Measurements from ENCODE around the gene FAM131C.

FAM131C gene

DNA sequence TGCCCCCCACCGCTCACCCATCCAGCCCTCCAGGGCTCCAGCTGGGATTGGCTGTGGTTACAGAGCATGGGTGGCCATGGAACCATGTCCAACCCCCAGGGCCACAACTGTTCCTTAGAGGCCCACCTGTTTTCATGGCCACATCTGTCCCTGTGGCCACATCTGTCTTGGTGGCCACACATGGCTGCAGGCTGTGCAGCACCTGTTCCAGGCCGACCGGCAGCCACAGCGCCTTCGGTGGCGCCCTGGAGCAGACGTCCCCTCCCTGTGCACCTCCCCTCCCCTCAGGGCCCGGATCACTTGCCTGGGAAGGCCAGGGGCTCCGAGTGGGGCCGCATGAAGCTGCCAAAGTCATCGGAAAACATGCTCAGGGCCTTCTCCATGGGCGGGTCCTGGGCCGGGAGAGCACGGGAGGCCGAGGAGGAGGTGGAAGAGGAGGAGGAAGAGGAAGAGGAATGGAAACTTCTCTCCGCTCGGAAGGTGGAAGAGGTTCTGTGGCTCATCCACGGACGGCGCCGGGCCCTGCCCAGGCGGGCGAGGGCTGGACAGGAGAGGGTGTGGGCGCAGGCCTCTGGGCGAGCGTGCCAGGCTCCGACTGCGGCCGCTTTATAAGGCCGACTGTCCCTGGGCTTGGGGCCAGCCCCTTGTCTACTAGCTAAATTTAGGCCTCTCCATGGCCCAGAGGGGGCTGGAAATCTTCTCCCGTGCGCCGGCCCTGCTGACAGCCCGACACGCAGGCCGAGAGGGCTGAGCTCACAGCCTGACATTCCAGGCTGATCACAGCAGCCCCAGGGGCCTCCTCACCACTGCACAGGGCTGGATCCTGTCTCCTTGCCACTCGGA lies 55.8 kb downstream of the FAM131C start, which contains the start of gene HSPB7:
TSS of gene HSPB7 (minus strand) at position 583 of the 843 bp plus-strand sequence. CDS start at position 503, 80 bp downstream.
- no peak for DNase-seq (ENCODE audit: extremely low read depth in 1 of 2, low read depth in 1 of 2)

DNA sequence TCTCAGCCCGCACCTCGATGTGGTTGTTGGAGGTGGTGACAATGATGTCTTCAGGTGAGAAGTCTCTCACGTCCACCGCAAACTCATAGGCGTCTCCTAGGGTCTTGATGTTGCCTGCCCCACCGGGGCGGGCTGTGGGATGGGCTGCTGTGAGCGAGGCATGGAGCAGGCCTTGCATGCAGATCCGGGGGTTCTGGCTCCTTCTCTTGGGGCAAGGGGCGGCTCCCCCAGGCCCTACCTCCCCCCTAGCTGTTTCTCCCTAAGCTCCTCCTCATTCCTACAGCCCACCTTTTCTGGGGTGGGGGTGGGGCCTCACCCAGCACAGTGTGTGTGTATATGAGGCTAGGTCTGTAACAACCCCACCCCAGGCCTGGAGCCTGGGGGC lies 56.4 kb downstream of the FAM131C start:
- no peak for DNase-seq (ENCODE audit: extremely low read depth in 1 of 2, low read depth in 1 of 2)

DNA sequence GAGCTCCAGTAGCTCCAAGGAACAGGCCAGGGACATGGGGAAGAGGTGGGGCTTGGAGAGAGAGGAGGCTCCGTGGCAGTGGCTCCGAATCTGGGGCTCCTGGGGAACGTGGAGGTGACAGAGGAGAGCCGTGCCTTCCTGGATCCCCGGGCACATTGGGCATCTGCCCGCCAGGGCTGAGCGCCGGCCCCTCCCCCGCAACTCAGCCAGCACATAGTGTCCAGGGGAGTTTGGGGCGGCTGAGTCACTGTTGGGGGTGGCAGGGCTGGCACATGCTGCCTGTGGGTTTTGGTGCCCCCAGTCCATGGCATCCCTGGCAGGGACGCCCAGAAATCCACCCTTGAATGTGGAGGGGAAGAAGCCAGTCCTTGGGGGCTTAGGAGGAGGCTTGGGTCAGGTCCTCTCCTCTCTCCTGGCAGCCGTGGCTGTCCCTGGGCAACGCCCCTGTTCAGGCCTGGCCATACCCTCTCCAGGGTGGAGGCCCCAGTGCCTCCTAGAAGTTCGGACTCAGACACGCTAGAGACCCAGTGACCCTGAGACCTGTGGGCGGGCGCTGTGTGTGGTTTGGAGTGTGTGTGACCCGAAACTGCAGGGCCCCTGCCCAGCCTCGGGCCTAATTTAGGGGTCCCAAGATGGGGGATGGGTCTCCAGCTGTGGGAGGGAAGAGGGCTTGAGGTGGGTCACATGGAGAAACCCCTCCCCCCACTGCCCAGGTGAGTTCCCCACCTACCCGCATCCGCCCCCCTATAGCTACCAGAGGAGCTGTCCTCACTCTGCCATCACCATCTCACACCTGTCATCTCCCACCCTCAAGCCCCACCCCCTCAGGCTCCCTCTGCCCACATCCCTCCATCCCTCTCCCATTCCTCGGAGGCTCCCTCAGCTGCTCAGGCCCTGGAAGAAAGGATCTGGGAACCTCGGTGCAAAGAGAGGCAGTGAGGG lies 57.2 kb downstream of the FAM131C start:
- DNase-seq (ENCODE audit: extremely low read depth in 1 of 2, low read depth in 1 of 2): no peak

DNA sequence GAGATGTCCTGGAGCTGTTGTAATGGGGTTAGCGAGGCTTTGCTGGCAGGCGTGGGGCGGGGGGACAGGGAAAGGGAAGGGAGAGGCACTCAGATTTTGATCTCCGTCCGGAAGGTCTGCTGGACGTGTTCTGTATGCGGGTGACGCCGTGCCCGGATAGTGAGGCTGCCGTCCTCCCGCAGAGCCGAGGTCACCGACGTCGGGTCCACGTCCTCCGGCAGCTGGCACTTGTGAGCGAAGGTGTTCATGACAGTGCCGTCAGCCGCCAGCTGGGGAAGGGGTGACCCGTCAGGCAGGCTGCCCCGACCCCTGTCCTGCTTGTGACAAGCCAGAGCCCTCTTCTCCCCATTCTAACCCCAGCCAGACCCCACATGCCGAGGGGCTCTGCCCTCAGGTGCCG lies 58.0 kb downstream of the FAM131C start:
- DNase-seq (ENCODE audit: extremely low read depth in 1 of 2, low read depth in 1 of 2): no peak

DNA sequence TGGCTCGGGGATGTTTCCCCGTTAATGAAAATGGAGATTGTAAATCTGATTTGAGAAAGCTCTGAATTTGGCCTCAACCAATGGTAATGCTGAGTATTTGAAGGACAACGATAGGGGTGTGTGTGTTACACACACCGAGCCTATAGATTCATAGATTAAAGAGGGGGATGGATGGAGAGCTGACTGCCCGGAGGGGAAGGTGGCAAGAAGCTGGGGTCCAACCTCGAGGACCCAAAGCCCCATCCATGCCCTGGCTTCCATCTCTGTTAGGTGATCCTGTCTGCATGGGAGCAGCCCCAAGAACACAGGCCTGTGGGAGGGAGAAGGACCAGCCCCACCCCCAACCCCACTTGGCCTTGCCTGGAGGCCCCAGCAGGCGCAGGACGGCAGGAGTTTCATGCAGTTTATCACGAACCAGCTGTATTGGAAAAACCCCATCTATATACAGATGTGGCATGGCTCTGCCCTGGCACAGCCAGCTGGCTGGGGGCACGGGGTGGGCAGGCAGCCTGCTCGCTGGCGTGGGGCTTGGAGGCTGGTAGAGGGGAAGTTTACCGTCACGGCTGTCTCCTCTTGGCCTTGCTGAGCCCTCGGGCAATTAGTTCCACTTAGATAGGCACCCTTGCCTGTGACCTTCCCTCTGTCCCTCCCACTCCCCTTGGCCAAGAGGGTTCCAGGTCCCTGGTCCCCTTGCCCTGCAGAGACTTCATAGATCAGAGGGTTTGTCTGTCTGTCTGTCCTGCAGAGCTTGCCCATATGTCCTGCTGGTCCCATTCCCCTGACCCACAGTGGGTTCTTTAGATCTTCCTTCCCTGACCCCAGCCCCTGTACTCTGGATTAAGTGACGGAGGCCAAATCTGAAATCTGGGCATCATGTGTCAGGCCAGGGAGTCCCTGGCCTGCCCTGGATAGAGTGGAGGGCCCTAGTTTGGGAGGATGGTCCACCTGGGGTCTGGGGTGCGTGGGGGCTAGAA lies 58.7 kb downstream of the FAM131C start:
- no peak for DNase-seq (ENCODE audit: extremely low read depth in 1 of 2, low read depth in 1 of 2)

DNA sequence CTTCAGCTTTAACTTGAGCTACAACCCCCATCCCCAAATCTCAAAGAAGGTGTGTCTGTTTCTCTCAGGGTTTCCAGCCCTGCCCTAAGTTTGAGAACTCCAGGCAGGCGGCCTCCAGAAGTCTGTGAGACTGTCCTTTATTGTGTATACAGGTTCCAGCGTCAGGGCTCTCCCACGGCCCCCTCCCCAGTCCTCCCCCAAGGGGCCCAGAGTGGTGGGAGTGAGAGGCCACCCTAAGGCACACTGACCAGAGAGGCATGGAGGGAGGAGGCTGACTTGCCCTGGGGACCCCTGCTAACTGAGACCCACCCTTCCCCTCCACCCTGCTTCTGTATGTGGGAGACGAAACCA lies 59.6 kb downstream of the FAM131C start:
- no peak for DNase-seq (ENCODE audit: extremely low read depth in 1 of 2, low read depth in 1 of 2)

DNA sequence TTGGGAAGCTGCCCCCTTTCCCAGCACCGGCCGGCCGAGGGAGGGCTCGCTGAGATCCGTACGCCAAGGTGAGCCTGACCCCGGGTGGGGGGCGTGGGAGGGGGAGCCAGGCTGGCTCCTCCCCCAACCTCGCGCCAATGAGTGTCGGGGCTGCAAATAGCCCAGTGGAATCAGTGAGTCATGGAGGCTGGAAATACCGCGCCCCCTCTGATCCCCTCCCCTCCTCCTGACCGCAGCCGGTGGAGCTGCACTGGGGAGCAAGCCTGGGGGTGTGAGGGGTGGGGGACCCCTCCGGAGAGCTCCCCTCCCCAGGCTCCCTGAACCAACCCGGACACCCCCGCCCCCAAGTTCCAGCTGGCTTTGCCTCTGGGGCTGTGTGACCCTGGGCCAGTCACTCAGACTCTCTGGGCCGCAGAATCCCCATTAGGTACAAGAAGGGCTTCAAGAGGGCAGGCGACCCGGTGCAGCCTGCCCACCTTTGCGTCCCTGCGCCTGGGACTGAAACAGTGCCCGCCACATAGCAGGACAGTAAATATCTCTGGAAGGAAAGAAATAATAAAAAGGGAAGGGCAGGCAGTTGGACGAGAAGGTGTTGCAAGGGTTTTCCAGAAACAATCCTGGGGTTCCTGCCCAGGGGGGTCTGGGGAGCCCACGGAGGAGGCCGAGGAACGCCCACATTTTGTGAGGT lies 60.1 kb downstream of the FAM131C start:
- peak; percentile 23 to 39 for DNase-seq (ENCODE audit: extremely low read depth in 1 of 2, low read depth in 1 of 2)

DNA sequence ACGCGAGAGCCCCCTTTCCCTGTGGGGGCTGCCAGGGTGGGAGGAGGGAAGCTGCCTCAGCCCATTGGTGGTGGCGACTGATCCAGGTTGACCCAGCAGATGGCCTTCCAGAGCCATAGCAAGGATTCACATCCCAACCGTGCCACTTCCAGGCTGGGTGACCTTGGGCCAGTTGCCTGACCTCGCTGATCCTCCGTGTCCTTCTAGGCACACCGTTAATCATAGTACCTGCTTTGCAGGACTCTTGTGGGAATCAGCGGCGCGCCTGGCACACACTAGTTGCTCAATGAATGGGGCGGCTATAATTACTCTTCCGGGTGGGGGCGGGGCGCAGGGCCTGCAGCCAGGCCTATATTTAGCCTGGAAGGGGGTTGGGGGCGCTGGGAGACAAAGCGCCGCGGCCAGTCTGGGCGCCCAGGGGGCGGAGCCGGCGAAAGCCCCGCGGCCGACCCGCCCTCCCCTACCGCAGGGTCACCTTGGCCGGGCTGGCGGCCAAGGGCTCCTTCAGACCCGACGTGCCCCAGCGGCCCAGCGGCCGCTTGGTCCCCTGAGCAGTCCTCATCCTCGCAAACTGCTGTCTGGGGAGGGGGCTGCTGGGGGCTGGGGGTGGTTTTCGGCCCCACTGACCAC lies 60.7 kb downstream of the FAM131C start:
- no peak for DNase-seq (ENCODE audit: extremely low read depth in 1 of 2, low read depth in 1 of 2)

DNA sequence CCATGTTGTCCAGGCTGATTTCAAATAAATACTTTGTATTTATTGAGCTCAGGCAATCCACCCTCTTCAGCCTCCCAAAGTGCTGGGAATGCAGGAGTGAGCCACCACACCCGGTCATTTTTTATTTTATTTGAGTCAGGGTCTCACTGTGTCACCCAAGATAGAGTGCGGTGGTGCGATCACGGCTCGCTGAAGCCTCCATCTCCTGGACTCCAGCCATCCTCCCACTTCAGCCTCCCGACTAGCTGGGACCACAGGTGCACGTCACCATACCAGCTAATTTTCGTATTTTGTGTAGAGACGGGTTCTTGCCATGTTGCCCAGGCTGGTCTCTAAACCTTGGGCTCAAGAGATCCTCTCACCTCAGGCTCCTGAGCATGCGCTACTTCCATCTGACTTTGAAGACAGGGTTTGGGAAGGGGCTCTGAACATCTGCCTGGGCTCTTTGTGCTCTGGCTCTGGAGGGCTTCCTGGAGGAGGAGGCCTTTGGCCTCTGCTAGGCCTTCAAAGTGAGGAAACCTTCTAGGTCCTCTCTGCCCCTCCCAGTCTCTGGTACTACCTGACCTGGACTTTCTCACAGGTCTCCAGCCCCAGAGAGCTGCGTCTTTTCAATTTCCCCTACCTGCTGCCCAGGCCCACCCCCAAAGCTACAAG lies 61.4 kb downstream of the FAM131C start:
- no peak for DNase-seq (ENCODE audit: extremely low read depth in 1 of 2, low read depth in 1 of 2)

DNA sequence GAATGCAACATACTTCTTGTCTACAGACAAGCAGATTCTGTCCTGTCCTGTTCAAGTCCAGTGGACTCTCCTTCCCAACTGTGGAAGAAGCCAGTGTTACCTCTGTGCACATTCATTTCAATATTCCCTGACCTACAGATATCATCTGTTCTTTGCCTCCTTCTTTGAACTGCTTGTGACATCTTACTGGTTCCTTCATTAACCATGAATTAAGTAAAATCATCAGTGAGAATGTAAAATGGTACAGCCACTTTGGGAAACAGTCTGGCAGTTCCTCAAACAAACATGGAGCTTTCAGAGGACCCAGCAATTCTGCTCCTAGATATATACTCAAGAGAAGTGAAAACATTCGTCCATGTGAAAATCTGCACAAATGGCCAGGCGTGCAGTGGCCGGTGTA lies 62.6 kb downstream of the FAM131C start:
- DNase-seq (ENCODE audit: extremely low read depth in 1 of 2, low read depth in 1 of 2): no peak

DNA sequence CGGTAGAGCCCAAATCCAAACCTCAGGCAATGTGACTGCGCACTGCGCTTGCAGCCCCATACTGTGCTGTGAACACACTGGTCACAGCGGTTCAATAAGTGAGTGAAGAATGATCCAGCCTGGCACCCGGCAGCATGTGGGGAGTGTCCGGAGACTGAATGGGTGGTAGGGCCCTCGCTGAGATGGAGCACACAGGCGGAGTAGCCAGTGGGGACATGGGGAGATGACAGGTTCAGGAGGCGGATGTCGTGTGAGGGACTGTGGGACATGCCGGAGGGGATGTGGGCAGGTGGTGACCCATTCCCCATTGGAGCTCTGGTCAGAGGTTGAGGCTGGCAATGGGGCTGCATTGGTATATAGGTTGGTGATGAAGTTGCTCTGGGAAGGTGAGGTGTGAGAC lies 63.8 kb downstream of the FAM131C start:
- DNase-seq (ENCODE audit: extremely low read depth in 1 of 2, low read depth in 1 of 2): no peak

DNA sequence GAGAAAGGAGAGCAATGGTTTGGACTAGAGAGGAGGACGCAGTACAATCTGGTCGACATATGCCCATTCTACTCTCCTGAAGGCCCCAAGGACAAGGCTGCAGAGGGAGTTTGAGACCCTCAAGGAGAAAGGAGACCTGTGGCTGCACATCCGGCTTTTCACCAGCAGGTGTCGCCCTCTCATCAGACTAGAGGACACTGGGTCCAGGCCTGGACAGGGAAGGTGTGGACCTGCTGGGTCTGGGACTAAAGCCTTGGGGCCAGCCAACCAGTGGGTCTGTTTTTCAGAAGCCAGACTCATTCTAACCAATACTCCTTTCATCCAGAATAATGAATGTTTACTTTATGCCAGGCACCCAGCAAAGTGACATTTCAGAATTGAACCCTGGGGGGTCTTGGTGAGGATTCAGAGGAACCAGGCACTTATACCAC lies 64.4 kb downstream of the FAM131C start:
- peak; percentile 33 to 53 for DNase-seq (ENCODE audit: extremely low read depth in 1 of 2, low read depth in 1 of 2)
